ENCODE data around the gene PRSS53. TPM values are rescaled to one million over a fixed set of nuclear protein-coding genes. Genes with fewer than 3 reads are reported as not detected.

Gene PRSS53
- total RNA-seq, 1 experiment from 2014 or later = 4.4 TPM

DNA sequence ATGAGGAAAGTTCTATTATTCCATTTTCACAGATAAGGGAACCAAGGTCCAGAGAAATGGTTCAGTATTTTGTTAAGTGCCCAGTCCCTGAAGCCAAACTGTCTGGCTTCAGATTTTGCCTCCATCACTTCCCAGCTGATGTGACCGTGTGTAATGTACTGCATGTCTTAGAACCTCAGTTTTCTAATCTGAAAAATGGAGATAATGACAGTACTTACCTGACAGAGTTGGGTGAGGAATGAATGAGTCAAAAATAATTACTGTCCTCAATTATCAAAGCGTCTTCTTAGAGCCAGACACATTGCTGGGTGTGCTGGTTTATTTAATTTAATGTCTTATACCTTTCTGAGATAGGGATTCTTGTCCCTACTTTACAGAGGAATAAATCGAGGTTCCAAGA is 21.4 kb downstream of the PRSS53 start:
- Mint-ChIP-seq H3K36me3 (ENCODE audit: insufficient read depth, unreplicated experiment) (peaks cover 38% of the 10 kb centered on the region), H3K4me1 (ENCODE audit: insufficient read depth, unreplicated experiment) (peaks cover 31% of the 10 kb centered on the region), H3K27ac (ENCODE audit: low read depth, unreplicated experiment) (no peak overlapping the region), H3K27me3 (ENCODE audit: insufficient read depth, unreplicated experiment) (no peaks in the 10 kb centered on the region), H3K4me3 (ENCODE audit: unreplicated experiment) (no peak overlapping the region), H3K9me3 (ENCODE audit: unreplicated experiment) (no peaks in the 10 kb centered on the region)
- ChIA-PET CTCF (interaction anchor here (0.6 to 2.8 kb wide), 3 partner anchors 74 to 125 kb away, joined by 3 to 15 read pairs (median 3); partner anchors contain the start of gene HSD3B7), POLR2A (interaction anchor here (0.7 to 1.8 kb wide), 6 partner anchors 17 to 82 kb away, joined by 3 to 4 read pairs (median 4); partner anchors contain the start of genes HSD3B7, STX4 and VKORC1)
- no peak for DNase-seq (ENCODE audit: unreplicated experiment)
- TF ChIP-seq, protein P1, sequence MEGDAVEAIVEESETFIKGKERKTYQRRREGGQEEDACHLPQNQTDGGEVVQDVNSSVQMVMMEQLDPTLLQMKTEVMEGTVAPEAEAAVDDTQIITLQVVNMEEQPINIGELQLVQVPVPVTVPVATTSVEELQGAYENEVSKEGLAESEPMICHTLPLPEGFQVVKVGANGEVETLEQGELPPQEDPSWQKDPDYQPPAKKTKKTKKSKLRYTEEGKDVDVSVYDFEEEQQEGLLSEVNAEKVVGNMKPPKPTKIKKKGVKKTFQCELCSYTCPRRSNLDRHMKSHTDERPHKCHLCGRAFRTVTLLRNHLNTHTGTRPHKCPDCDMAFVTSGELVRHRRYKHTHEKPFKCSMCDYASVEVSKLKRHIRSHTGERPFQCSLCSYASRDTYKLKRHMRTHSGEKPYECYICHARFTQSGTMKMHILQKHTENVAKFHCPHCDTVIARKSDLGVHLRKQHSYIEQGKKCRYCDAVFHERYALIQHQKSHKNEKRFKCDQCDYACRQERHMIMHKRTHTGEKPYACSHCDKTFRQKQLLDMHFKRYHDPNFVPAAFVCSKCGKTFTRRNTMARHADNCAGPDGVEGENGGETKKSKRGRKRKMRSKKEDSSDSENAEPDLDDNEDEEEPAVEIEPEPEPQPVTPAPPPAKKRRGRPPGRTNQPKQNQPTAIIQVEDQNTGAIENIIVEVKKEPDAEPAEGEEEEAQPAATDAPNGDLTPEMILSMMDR (IDR thresholded peaks at IDR 0.05; ENCODE audit: unreplicated experiment) = no peak
- BruUV-seq (replicated peaks) = no TSS peak
- intact Hi-C loops (cut with micrococcal nuclease) = no loop called here

DNA sequence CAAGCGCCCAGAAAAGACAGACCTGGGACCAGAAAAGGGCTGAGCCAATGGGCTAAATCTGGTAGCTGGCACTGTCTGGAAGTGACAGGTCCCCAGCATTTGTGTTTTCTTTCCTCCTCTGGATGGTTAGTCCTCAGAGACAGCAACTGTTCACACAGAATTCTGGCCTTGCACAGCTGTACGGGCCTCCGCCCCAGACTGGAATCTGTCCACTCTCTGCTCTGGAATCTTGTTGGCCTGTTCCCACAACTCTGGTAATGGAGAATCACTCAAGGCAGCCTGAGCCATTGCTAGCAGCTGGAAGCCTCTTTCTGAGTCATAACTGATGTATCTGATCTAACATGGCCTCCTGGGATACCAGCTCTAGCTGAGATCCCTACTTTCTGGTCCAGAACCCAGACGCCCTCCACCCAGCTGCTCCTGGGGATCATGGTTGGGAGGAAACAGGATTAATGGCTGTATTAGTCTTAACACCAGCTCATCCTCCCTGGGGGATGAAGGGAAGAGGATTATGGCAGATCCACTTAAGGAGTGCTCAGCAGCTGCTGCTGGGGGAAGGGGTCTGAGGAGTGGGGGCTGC is 23.8 kb downstream of the PRSS53 start:
- BruUV-seq (replicated peaks) = no TSS peak
- ChIA-PET CTCF (interaction anchor here (0.6 to 1.9 kb wide), 4 partner anchors 77 to 388 kb away, joined by 3 to 17 read pairs (median 3); partner anchors contain the start of gene HSD3B7), POLR2A (interaction anchor here (0.6 to 3.2 kb wide), 9 partner anchors 9 to 32 kb away, joined by 3 to 18 read pairs (median 4); partner anchors contain the start of genes STX4, ZNF646 and ZNF668)
- Mint-ChIP-seq H3K27me3 (ENCODE audit: insufficient read depth, unreplicated experiment) (no peaks in the 10 kb centered on the region), H3K9me3 (ENCODE audit: unreplicated experiment) (no peaks in the 10 kb centered on the region), H3K4me1 (ENCODE audit: insufficient read depth, unreplicated experiment) (peaks cover 22% of the 10 kb centered on the region), H3K27ac (ENCODE audit: low read depth, unreplicated experiment) (peak overlapping the region; percentile 94), H3K4me3 (ENCODE audit: unreplicated experiment) (peak overlapping the region; percentile 38), H3K36me3 (ENCODE audit: insufficient read depth, unreplicated experiment) (peaks cover 52% of the 10 kb centered on the region)
- TF ChIP-seq, protein P1 (IDR thresholded peaks at IDR 0.05; ENCODE audit: unreplicated experiment) = no peak
- intact Hi-C loops (cut with micrococcal nuclease) = loop anchor here (1.0 kb wide), 1 partner anchor 13 kb away; no protein-coding TSS in a partner anchor
- peak; percentile 51 for DNase-seq (ENCODE audit: unreplicated experiment)

DNA sequence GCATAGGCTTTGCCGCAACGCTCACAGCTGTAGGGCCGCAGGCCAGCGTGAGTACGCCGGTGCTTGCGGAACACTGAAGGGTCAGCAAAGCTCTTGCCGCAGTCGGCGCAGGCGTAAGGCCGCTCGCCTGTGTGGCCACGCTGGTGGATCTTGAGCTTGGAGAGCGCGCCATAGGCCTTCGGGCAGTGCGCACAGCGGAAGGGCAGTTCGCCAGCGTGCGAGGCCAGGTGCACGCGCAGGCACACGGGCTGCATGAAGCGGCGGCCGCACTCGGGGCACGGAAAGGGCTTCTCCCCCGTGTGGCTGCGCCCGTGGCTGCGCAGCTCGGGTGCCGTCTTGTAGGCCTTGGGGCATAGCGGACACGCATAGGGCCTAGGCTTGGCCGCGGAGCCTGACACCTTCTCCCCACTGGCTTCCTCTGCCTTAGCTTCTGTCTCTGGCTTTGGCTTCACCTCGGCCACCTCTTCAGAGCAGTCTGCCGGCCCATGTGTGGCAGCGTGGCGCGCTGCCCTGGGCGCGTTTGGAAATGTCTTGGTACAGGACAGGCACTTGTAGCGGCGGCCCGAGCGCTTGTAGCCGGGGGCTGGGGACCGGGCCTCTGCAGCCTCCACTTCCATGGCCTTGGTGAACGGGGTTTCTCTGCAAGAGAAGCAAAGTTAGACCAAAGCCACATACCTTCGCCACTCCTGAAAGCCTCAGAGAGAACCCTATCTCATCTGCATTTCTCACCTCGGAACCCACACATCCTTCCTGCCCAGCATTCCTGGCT is 24.7 kb downstream of the PRSS53 start:
- Mint-ChIP-seq H3K4me3 (ENCODE audit: unreplicated experiment) (peak overlapping the region; percentile 38), H3K4me1 (ENCODE audit: insufficient read depth, unreplicated experiment) (peaks cover 17% of the 10 kb centered on the region), H3K36me3 (ENCODE audit: insufficient read depth, unreplicated experiment) (peaks cover 57% of the 10 kb centered on the region), H3K27ac (ENCODE audit: low read depth, unreplicated experiment) (peak overlapping the region; percentile 94), H3K9me3 (ENCODE audit: unreplicated experiment) (no peaks in the 10 kb centered on the region), H3K27me3 (ENCODE audit: insufficient read depth, unreplicated experiment) (no peaks in the 10 kb centered on the region)
- TF ChIP-seq, protein P1 (IDR thresholded peaks at IDR 0.05; ENCODE audit: unreplicated experiment) = no peak
- BruUV-seq (replicated peaks) = TSS peak; percentile 13
- DNase-seq (ENCODE audit: unreplicated experiment) = no peak
- intact Hi-C loops (cut with micrococcal nuclease) = no loop called here
- ChIA-PET CTCF (interaction anchor here (0.5 to 1.9 kb wide), 3 partner anchors 8 to 200 kb away, joined by 3 to 17 read pairs (median 5); partner anchors contain the start of gene HSD3B7), POLR2A (interaction anchor here (0.5 to 3.2 kb wide), 5 partner anchors 9 to 121 kb away, joined by 3 to 18 read pairs (median 3); partner anchors contain the start of genes ZNF646 and ZNF668)

DNA sequence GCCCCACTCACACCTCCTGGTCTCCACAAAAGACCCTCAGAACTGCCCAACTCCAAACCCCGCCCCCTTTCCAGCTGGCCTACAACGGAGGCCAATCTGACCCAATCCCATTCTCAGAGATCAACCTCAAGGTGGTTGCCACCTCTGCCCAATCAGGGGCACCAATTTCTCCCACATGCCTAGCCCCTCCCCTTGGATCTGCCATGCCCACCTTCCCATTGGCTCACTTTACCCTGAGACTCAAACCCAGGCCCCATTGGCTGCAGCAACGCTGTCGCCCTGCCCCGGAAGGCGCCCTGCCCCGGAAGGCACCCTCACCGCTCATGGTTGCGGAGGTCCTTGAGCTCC is 25.3 kb downstream of the PRSS53 start:
- H3K4me1 Mint-ChIP-seq (ENCODE audit: insufficient read depth, unreplicated experiment) = peaks cover 16% of the 10 kb centered on the region
- CTCF ChIA-PET = interaction anchor here (0.5 to 1.1 kb wide), 2 partner anchors 8 to 201 kb away, joined by 3 to 5 read pairs; no protein-coding TSS in a partner anchor
- POLR2A ChIA-PET = interaction anchor here (0.5 to 3.2 kb wide), 4 partner anchors 8 to 141 kb away, joined by 3 to 18 read pairs (median 4); partner anchors contain the start of genes ZNF646 and ZNF668
- H3K4me3 Mint-ChIP-seq (ENCODE audit: unreplicated experiment) = no peak overlapping the region
- intact Hi-C loops (cut with micrococcal nuclease) = no loop called here
- H3K9me3 Mint-ChIP-seq (ENCODE audit: unreplicated experiment) = no peaks in the 10 kb centered on the region
- H3K36me3 Mint-ChIP-seq (ENCODE audit: insufficient read depth, unreplicated experiment) = peaks cover 62% of the 10 kb centered on the region
- no peak for DNase-seq (ENCODE audit: unreplicated experiment)
- H3K27me3 Mint-ChIP-seq (ENCODE audit: insufficient read depth, unreplicated experiment) = no peaks in the 10 kb centered on the region
- H3K27ac Mint-ChIP-seq (ENCODE audit: low read depth, unreplicated experiment) = peak overlapping the region; percentile 27
- TF ChIP-seq, protein P1 (IDR thresholded peaks at IDR 0.05; ENCODE audit: unreplicated experiment) = no peak
- no TSS peak for BruUV-seq (replicated peaks)
